NCI-H2227 (cell line): ENCODE data around the gene ALDH7A1.

Experiments used
- DNase-seq: peaks from one replicate; lab custom pipeline; 2025; ENCODE audit not compliant: unreplicated experiment; lab: John Stamatoyannopoulos, UW

The ALDH7A1 gene

GRCh38 chr5:126509339-126509738, 85.7 kb downstream of the ALDH7A1 start:
- no peak for DNase-seq

GRCh38 chr5:126508962-126509279, 86.1 kb downstream of the ALDH7A1 start:
- no peak for DNase-seq

GRCh38 chr5:126508251-126508961, 86.6 kb downstream of the ALDH7A1 start:
- DNase-seq: no peak

- DNase-seq: no peak
These were observed 88.9 kb downstream of the ALDH7A1 start for GRCh38 chr5:126506079-126506478.

DNA sequence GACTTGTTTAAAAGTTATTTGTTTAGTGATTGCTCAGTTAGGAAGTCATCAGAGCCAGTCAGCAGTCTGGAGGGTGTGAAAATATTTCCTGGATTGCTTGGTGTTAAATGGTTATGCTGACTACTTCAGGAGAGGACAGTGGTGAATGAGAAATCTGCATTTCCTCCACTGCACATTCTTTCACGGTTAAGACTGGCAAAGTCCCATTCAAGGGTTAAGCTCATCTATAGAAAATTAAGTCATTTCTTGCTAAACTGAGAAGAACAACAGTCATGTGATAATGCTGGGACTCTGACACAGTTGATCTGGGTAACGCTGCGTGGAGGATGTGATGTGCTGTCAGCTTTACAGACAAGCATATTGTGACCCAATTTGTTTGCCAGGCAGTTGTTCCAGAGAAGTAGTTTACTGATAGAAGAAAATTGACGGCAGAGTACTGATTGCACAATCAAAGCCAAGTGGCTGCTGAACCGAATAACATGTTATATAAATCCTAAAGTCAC, 91.4 kb downstream of the ALDH7A1 start:
- DNase-seq: no peak

GRCh38 chr5:126501448-126501847, 93.6 kb downstream of the ALDH7A1 start:
- no peak for DNase-seq

- DNase-seq: peak; percentile 70
These were observed 95.1 kb downstream of the ALDH7A1 start for GRCh38 chr5:126499853-126500342.

DNA sequence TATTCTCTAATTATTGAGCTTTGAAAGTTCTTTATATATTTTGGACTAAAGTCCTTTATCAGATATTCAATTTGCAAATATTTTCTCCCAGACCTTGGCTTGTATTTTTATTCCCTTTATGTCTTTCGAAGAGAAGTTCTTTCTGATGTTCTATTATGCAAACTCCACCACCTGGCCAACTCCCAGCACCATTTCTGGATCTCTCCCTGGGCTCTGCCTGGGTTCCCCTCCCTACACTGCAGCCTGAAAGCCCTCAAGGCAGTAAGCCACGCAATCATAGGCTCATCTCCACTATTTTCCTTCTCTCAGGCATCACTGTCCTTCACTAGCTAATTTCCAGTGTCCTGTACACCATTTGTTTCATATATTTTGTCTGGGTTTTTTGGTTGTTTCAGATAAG, 95.7 kb downstream of the ALDH7A1 start:
- no peak for DNase-seq

GRCh38 chr5:126497506-126497905, 97.5 kb downstream of the ALDH7A1 start:
- no peak for DNase-seq

DNA sequence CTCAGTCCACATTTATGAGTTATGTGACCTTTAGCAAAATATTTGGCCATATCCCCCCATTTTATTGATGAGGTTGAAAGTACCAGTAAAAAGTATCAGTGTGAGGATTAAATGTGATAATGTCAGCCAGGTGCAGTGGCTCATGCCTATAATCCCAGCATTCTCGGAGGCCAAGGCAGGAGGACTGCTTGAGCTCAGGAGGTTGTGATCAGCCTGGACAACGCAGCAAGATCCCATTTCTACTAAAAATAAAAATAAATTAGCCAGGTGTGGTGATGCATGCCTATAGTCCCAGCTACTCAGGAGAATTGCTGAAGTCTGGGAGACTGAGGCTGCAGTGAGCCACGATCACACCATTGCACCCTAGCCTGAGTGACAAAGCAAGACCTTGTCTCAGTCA, 100.6 kb downstream of the ALDH7A1 start:
- no peak for DNase-seq

- peak; percentile 8 for DNase-seq
These were observed 102.1 kb downstream of the ALDH7A1 start for GRCh38 chr5:126492939-126493338.

DNA sequence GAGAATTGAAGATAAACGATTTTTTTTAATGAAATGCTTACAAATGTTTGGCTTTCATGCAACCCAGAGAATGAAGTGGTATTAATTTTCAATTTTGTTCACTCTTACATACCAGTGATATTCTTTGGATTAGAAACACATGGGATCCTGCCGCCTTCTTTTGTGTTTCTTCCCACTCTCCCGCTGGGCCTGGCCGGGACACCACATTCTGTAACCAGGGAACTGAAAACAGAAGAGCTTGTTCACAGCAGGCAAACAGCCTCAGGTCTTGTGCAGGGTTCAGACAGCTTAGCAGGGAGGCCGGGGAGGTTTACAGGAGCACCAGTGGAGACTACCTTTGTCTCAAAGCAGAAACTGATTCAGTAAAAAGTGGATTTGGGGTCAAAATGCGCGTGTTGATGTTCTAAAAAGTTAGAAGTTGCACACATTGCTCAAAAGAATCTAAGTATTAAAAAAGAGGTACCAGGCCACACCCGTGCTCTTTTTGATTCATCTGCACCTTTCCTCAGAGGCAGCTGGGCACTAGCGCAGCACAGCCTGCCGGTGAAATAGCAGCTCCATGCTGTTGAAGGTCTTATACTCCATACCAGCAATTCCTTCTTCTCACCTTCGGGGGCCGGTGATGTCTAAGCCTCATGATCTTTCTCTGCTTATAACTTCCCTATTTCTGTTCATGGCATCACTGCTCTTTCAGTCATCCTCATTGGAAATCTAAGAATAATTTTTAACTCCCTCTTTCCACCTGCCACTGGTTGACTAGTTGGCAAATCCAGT, 104.7 kb downstream of the ALDH7A1 start:
- no peak for DNase-seq

DNA sequence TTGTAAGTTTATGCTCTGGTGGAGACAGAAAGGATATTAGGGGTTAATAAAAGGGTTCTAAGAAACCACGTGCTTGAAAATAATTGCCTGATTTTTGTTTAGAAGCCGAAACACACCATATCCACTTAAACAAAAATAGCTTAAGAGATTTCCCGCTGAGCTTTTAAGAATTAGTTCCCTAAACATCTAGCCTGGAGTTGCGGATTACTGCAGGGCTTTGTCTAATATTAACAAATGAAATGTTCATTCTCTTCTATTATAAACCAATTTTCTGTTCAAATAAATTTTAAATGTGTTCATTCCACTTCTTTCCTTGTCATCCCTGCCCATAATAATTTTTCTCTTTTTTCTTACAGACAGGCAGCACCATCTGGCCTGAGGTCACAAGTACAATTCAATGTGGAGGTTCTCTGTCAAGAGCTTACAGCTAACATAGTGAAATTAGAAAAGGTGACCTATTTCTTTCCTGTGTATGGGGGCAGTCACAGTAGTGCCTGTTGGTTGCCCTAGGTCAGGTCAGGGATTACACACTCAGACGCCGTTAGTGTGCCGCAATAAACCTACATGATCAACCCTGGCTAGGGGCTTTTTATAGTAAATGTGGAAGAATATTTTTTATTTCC, 106.5 kb downstream of the ALDH7A1 start:
- peak; percentile 79 for DNase-seq

- DNase-seq: no peak
These were observed 107.4 kb downstream of the ALDH7A1 start for GRCh38 chr5:126487596-126487995.

DNA sequence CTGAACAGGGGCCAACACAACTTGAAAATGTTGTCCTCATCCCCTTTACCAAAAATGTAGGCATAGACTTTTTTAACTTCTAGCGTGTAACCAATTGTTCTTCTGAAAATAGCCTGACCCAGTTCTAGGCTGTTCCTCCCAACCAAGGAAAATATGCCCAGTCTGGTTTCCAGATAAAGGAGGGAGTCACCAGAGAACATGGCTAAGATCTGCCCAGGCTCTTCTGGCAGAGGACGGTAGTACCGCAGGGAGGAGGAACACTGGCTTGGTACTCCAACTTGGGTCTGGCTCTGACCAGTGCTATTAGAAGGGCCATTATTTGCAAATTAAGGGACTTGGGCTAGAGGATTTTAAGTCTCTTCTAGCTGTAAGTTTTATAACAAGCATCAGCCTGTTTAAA, 108.7 kb downstream of the ALDH7A1 start:
- no peak for DNase-seq

GRCh38 chr5:126484253-126484652, 110.8 kb downstream of the ALDH7A1 start:
- no peak for DNase-seq

DNA sequence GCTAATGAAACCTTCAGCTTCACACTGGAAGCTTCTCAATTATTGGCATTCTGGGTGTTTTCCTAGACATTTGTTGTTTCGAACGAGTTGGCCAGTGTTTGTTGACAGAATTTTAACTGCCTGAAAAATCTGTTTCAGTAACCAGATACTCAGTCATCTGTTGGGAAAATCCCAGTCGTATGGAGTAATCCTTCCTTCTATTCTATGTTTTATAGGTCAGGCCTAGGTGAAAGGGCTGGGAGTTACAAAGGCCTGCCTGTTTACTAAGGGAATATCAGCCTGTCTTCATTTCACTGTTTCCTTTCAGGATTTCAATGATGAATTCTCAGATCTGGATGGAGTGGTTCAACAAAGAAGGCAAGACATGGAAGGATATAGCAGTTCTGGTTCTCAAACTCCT, 111.9 kb downstream of the ALDH7A1 start:
- no peak for DNase-seq

DNA sequence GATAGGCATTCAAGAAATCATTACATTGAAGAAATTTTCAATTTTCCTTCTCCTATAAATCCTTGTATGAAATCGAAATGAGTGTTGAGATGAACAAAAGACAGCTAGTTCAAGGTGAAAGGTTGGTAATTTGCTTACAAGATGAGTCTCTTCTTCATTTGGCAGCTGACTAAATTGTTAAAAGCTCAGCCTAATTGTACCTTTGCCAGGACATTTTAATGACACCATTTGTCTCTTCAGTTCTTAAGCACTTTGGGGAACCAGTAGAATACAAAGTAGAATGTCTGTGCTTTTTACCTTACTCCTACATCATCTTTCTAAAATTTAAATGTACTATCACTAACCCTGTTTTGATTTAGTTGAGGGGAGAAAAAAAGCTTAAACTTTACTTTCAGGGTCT, 112.4 kb downstream of the ALDH7A1 start:
- DNase-seq: no peak

DNA sequence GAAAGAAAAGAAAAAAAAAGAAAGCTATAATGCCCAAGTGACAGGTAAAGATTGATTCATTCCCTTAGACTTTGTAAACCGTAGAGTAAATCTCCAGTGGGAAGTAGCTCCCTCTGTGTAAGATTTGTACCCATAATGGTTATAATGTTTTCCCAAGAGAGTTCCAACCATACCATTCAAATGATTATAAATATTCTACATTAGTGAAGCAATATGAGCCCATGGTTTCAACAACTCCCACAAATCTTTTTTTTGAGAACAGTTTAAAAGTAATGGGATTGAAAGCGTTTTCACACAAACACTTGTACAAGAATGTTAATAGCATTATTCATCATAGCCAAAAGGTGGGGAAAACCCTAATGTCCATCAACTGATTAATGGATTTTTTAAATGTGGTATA, 113.8 kb downstream of the ALDH7A1 start:
- no peak for DNase-seq
